Amniotic epithelial cell (primary cell): ENCODE data around the gene HOXB6.
A peak's percentile ranks its signal among the peaks of the same experiment; 100 is the strongest.

Experiments used
- DNase-seq: peaks from one replicate; pipeline ENCODE4 v3.0.0-alpha.2; 2010; ENCODE audit warnings: low read depth

HOXB6 gene

DNA sequence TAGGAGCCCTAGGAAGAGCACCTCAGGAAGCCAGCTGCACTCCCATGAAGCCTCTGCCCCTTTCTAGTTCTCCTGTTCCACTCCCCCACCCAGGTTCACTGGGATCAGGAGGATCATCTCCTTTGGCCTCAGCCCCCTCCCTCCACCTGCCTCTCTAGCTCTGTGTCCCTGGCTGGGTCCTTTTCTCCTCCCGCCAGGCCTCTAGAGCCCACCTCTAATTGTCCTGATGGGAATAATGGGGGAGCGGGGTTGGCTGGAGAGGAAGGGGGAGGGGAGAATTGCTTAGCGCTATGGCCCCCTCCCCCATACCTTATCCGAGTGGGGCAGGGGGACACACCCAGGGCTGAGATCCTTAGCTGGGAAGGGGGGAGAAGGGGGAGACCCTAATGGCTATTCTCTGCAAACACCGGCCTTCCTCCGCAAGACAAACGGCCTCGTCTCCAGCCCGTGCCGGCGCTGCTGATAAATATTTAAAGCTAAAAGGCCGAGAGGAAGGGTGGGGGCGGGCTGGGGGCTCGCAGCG lies 5.0 kb upstream of the HOXB6 start:
- DNase-seq: peak; percentile 10

DNA sequence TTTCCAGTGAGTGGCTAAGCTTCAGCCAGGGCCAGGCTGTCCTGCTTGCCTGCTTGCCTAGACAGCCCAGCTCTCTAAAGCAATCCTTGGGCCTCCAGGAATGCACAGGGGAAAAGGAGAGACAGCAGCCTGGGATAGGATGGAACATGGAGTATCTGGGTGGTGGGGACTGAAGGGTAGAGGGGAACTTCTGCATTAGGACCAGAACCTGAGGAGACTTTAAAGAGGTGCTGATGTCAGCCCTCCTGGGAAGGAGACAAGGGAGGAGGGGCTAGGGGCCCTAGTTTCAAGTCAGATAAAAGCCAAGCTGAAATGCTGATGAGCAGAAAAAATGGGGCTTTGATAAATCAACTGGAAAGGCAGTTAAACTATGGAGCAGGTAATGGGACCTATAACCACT lies 4.2 kb upstream of the HOXB6 start:
- DNase-seq: peak; percentile 69

DNA sequence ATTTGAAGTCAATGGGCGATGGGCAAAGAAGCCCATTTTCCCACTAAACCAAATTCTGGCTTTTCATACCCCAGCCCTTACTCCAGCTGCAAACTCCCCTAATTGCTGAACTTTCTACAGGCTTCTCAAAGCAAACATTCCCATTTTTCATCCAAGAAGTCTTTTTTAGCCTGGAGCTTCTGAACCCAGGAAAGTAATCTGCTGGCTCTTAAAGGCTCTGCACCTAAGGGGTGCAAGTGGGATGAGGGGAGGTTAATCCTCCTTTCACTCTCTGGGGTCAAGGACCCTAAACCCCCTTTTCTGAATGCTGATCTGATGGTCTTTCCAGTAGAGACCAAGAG lies 3.7 kb upstream of the HOXB6 start:
- peak; percentile 22 for DNase-seq

DNA sequence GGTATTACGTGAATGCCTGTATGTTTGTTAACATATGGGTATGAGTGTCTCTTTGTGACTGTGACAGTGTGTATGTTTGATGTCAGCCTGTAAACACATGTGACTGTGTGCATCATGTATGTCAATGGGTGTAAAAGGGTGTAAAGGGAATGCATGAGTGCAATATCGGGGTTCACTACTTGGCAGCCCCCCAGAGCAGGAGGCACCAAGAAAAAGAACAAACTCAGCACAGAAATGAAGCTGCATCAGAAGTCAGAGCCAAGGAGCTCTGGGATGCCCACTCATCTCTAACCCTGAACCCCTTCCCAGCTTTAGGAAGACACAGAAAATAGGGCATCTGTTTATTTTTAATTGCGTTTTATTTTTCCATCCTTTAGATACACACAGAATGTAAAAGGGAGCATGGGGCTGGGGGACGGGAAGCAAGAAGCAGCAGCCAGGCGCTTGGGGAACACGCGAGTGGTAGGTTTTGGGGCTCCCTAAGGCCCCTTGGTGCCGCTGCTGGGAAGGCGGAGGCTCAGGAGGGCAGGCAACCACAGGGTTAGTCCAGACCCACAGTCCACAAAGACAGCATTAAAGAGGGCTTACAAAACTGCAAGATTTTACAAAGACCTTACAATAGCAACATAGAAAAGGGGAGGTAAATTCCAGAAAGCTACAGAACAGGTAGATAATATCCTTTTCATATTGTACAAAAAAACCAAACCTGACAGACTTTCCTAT lies 2.3 kb upstream of the HOXB6 start:
- peak; percentile 48 for DNase-seq

DNA sequence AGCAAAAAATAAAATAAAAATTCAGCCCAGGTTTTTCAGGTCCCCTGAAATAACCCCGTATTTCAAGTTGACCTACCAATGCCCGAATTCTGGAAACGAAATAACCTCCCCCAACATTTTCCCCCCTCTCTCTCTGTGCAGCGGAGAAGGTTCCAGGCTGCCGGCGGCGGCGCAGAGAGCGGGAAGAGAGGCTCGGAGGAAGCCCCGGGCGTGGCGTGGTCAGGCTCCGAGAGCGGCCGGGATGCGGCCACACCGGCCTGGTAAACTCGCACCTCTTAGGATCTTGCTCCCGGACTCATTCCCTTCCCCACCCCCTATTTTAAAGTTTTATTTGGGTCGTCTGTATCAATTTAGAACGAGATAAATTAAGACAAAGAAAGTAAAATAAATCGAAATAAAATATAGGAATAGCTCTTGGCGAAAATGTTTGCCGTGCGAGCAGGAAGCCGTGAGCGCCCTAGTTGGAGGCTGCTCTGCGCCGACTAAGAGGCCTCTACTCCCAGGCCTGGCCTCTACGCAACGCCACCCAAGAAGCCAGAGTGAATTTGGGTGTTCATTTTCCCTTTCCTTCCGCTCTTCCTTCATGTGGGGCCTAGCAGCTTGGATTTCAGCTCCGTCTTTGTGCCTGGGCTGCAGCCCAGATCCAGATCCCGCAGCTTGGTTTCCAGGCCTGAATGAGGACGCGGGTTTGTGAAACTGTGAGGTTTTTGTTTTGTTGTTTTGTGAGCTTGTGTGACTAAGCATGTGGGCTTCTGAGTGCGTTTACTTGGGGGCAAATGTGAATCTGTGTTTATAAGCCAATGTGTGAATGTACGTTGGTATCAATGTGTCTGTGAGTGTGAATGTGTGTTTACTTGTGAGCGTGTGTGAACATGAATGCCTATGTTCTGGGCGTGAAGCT lies 1.5 kb upstream of the HOXB6 start:
- DNase-seq: peak; percentile 75

DNA sequence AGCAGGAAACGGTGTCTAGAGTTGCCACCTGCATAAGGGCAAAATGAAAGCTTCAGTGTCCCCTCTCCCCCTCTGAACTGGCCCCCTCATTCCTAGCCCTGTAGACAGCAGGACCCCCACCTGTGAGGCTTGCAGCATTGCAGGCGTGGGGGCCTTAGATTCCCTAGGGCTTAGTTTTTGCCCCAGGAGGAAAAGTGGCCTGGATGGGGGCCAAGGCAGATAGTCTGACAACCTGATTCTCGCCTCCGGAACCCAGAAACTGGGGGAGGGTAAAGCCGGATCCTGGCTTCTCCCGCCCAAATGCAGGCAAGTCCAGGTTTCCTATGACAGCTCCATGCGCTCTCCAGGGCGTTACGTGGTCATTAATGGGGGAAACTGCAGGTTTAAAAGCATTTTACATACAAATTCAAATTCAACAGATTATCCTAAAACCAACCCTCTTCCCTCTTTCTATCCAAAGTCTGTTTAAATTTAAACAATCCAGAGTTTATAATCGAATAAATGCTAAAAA lies 678 bp upstream of the HOXB6 start:
- DNase-seq: peak; percentile 69

DNA sequence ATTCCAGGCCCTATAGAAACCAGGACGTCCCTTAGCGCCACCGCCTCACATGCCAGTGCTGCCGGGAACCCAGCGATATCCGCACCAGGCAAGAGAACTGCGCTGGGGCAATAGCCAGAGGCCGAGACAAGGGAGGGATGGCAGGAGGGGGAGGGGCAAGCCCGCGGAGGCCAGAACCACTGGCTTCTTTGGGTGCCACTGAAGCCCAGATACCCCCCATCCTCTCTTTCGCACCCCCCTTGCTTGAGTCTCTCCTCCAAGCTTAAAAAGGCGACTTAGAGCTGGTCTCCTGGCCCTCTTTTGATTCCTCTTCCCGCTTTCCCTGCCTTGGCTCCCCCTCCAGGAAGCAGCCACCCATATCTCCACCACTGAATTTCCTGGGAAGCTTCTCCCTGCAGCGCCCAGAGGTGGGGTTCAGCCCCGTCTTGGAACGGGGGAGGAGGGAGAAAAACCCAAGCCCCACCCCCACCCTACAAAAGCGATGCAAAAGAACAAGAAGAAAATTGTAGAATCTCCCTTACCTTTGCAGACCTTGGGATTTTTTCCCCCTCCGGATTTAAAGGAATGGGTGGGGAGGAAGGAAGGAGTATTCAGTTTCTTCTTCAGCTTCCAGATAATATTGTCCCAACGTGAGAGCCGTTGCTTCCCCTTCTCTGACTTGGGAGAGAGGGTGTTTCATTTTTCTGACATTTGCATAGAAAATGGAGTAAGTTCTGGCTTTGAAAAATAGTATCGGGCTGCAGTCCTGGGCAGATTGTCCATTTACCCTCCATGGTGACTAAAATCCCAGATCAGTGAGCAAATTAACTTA lies 622 bp downstream of the HOXB6 start:
- peak; percentile 85 for DNase-seq

DNA sequence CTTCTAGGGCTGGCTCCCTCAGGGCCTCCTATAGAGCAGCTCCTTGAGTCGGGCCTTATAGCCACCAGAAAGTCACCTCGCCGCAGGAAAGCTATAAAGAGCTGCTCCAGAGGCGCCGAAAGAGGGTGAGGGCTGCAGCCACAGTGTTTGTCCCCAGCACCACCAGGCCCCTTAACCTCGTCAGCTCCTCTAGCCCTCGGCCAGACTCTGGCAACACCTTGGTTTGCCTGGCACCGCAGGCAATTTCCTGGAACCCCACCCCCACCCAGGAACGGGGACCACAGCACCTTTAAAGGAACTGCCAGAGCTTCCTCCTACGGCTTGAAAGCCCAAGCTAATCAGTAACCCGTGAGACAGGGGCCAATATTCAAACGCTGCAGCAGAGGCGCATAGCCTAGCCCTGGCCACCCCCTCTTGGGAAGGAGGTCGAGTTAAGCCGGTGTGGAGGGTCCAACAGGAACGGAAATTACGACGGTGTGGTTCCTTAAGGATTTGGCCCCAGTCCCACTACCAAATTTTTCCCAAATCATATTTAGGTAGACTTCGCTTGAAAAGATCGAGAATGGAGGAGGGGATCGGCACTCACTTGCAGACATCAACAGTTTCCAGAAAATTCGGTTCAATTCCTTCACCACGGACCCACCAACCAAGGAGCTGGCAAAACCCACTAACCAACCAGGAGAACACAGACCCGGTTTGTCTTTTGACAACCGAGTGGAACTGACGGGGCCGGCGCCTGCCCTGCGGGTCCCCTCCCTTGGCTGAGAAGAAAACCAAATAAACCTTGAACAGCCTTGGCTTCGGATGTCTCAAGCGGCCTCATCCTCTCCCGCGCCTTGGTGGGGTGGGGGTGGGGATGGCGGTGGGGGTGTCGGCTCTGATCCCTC lies 3.0 kb downstream of the HOXB6 start:
- peak; percentile 19 for DNase-seq

DNA sequence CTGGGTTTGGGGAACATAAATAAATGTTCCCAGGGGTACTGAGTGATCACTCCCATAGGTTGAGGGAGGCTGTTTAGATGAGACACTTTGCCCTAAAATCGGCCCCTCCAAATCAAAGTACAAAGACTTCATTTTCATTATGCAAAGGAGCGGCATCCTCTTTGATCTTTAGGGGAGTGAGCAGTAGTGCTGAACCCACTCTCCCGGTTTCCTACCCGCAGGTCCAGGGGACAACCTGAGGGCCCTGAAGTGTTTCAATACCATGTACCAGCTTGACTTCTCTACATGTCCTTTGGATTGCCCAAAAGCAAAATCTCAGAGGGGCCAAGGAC lies 3.6 kb downstream of the HOXB6 start:
- peak; percentile 31 for DNase-seq

DNA sequence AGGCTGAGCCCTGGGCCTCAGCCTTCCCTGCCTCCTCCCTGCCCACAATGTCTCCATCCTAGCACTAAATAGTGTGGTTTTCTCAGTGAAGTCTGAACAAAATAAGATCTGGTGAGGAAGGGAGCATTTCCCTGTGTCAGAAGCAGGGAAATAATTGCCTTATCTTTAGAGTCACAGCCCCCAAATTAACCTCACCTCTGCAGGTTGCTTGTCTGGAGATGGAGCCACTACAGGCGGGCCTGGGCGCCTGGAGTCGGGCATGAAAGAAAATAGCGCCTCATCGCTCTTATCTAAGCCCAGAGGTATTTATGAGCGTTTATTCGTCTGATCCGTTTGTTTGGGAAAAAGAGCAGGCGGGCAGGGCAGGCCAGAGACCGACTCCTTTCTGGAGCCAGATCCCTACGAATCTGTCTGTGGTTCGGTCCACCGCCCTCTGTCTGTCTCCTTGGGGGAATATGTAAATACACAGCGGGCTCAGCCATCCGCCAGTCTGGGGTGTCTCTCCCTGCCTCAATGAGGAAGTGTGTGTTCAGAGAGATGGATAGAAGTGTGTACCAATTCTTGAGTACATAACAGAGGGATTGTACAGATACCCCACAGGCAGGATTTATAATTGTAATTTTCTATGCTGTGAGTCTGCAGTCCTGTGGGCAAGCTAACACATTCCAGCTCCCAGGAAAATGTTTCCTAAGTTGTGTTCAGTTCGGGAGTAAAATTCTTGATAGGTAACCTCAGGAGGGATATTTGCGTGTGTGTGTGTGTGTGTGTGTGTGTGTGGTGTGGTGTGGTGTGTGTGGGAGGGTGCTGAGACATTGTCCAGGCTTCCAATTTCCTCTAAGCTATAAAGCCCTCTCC lies 4.3 kb downstream of the HOXB6 start:
- peak; percentile 94 for DNase-seq

DNA sequence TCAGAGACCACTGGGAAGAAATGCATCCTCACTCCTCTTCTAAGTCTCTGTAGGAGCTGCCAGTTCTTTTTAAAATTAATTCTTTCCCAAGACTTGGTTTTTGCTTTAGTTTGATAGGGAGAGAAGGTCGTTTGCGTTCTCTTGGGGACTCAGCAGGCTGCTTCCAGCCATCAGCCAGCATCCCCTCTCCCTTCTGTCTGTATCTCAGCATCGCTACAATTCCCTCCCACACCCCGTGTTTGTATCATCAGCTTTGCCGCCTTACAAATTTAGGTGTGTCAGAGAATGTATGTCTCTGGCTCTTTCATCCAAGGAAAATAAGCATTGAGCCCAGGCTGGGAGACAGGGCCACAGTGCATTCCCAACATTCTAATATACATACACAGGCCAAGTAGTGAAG lies 5.4 kb downstream of the HOXB6 start:
- DNase-seq: peak; percentile 17

DNA sequence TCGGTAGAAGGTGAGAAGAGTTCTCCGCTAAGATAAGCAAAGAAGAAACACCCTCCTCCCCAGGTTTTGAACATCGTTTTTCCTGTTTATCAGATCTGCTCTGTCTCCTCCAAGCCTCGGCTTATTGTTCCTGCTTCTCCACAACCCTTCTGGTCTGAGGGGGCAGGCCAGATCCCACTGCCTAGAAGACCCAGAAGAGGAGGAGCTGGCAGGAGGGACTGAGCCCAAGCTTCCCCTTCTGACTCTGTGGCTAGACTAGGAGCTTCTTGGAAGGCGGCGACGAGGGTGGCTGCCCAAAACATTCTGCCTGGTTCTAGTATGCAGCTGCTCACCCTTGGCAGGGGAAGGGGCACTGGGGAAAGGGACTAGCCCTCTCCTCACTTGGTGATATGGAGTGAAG lies 6.0 kb downstream of the HOXB6 start:
- peak; percentile 41 for DNase-seq

DNA sequence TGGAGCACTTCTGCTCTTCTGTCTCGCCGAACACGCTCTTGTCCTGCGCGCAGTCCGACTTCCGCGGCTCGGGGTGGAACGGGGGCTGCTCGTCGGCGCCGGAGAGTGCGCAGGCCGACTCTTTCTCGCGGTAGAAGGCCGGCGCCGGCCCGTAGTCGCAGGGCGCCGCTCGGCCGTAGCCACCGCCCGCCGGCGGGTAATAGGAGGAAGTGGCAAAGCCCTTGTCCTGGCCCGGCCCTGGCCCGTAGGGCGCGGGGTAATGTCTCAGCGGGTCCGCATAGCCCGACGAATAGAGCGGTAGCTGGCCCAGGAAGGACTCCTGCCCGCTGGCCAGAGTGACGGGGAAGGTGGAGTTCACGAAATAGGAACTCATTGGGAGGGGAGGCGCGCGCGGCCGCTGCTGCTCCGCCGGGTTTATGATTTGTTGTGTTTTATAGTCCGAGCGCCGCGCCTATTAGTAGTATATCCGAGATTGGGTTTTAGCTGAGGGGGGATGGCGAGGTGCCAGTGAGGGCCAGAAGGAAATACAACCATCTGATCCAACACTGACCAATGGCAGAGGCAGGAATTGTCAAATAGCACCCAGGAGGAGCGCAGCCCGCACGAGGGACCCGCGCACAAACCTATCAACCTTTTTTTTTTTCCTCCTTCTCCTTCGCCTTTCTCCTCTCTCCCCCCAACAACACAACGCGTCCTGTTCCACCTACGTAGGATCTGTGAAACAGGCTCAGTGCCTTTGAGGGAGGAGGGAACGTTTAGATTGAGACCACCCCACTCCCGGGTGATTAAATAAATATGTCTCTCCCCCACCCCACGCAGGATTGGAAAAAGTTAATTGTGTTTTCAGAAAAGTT lies 6.8 kb downstream of the HOXB6 start:
- DNase-seq: peak; percentile 89

DNA sequence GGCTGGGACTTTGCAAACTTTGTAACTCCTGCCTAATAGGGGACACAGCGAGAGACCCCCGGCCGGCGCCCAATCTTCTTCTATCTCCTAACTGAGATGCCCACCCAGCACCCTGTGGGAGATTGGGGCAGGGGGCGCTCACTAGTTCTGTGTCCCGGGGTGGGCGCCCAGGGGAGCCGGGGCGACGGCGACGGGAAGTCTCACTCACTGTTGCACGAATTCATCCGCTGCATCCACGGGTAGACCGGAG lies 7.3 kb downstream of the HOXB6 start:
- no peak for DNase-seq

DNA sequence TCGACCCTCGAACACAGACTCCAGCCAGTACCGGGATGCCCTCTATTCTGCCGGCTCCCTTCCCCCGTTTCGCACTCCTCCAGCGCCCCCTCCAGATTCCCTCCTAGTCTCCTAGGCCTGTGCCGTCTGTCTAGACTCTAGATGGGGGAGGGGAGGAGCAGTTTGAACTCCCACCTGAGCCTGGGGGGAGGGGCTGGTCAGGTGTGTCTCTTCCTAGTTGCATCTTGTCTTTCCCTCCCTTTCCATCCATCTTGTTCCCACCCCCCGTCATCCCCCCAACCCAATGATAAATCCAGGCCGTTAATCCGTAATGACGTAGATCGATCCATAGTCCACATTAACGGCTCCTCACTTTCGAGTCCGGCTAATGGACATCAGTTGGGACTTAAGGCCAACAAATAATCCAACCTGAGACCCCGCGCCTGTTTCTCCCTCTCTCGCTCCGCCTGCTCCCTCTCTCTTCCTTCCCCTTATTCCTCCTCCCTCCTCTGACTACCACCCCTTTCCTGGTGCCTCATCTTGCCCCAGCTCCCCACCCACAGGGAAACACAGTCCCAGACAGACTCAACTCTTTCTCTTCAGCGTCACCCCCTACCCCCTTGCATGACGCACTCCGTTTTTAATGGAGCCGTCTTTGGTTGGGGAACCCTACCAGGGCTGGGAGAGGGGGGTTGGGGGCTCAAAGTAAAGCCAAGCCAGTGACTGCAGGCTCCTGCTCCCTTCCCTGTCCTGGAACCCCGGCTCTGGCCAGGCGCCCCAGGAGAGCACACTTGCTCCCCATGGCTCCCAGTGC lies 7.9 kb downstream of the HOXB6 start:
- peak; percentile 83 for DNase-seq

DNA sequence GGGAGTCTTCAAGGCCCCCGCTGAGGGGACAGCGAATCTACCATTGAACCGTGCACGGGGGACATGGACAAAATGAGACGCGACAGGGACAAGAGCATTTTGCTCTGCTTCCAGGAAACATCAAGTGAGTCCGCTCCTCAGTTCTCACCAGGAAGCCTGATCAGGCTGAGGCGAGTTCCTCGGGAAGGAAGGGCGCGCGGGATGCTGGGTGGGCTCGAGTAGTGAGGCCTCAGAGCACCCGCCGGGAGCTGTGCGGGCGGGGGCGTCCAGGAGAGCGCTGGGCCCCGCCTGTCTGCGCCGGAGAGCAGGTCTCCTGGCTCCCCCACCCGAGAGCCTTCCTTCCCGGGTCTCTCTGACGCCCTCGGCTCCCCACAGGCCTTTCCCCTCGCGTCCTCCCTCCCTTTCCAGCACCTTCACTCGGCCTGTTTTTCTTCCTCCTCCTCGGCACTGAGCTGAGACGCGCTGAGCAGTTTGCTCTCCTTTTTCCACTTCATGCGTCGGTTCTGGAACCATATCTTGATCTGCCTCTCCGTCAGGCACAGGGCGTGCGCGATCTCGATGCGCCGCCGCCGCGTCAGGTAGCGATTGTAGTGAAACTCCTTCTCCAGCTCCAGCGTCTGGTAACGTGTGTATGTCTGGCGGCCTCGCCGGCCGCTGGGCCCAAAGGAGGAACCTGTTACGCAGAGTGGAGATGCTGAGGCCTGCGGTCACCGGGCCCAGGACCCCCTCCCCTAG lies 8.6 kb downstream of the HOXB6 start:
- peak; percentile 60 for DNase-seq

DNA sequence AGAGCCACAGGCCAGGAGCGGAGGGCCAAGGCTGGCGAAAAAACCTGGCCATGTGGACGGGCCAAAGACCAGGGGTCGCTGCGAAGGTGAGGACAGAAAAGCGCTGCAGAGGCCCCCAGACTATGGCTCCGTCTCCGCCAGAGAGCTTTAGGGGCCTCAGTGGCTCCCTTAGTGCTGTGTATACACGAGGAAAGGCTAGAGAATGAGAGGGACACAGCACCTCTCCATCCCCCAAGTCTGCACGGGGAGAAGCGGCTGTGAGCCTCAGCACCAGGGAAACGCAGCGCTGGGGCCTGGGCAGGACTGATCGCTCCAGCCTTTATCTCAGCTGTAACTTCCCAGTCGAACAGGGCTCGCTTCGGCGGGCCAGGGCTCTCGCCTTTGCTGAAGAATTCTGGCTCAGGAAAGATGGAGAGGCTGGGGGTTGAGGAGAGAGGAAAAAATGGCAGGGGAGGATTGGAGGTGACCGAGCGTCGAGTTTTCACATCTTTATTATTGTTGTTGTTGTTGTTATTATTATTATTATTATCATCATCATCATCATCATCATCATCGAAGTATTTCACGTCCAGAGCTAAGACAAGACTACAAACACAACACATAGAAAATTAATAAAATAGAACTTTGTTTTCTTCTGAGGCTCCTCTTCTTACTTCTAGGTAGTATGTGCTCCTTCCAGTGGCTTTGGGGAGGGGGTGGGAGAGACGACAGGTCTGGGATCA lies 9.3 kb downstream of the HOXB6 start:
- no peak for DNase-seq
